ENCODE results near the gene EGFL7. TPM values are rescaled to one million over a fixed set of nuclear protein-coding genes. Genes with fewer than 3 reads are reported as not detected.

Gene EGFL7
- total and polyA plus RNA-seq, 10 donors: 132 to 522 (median 187) TPM

GRCh38 chr9:136689108-136689460 lies 26.4 kb downstream of the EGFL7 start:
- DNase-seq: no peak
- intact Hi-C loops (cut with DNase I; ENCODE audit: low total_unique reads): no loop called here
- peak overlapping the region in 2 of 8 donors; percentile 99 for H3K27ac ChIP-seq
- 69 to 81% (median 76%) methylated on average over 6 to 7 of the region's 7 CpGs for WGBS, 5 donors
- peaks cover 0 to 8% (median 0%) of the 10 kb centered on the region in 6 donors for H3K36me3 ChIP-seq
- peaks cover 0 to 6% (median 0%) of the 10 kb centered on the region in 7 donors for H3K27me3 ChIP-seq (replicated peaks in 1 of 7)
- no peak overlapping the region for H3K4me3 ChIP-seq
- peaks cover 20 to 60% (median 45%) of the 10 kb centered on the region in 6 donors for H3K4me1 ChIP-seq
- H3K9me3 ChIP-seq: no peaks in the 10 kb centered on the region
- no peak for TF ChIP-seq POLR2AphosphoS5 (IDR thresholded peaks at IDR 0.05)
- no peak for TF ChIP-seq CTCF (IDR thresholded peaks at IDR 0.05 in 8 of 11, conservative IDR thresholded peaks at IDR 0.05 in 3 of 11)
- TF ChIP-seq POLR2A (IDR thresholded peaks at IDR 0.05): no peak

GRCh38 chr9:136690104-136690805 lies 27.5 kb downstream of the EGFL7 start:
- Histone ChIP-seq H3K4me1 (peaks cover 19 to 57% (median 40%) of the 10 kb centered on the region in 6 donors), H3K36me3 (no peaks in the 10 kb centered on the region), H3K9me3 (no peaks in the 10 kb centered on the region), H3K27ac (no peak overlapping the region), H3K4me3 (no peak overlapping the region), H3K27me3 (replicated peaks in 1 of 7) (peaks cover 0 to 15% (median 0%) of the 10 kb centered on the region in 7 donors)
- 89 to 96% (median 90%) methylated on average over 9 to 25 of the region's 25 CpGs for WGBS, 5 donors
- DNase-seq: no peak
- intact Hi-C loops (cut with DNase I; ENCODE audit: low total_unique reads): no loop called here
- TF ChIP-seq CTCF (IDR thresholded peaks at IDR 0.05 in 8 of 11, conservative IDR thresholded peaks at IDR 0.05 in 3 of 11) (no peak), POLR2AphosphoS5 (IDR thresholded peaks at IDR 0.05) (no peak), POLR2A (IDR thresholded peaks at IDR 0.05) (no peak)

- Histone ChIP-seq H3K36me3 (no peaks in the 10 kb centered on the region), H3K4me3 (no peak overlapping the region), H3K27me3 (replicated peaks in 1 of 7) (peaks cover 0 to 21% (median 0%) of the 10 kb centered on the region in 7 donors), H3K4me1 (peaks cover 13 to 57% (median 36%) of the 10 kb centered on the region in 6 donors), H3K27ac (no peak overlapping the region), H3K9me3 (no peaks in the 10 kb centered on the region)
- WGBS, 5 donors: 86 to 97% (median 89%) methylated on average over 4 to 15 of the region's 15 CpGs
- intact Hi-C loops (cut with DNase I; ENCODE audit: low total_unique reads): no loop called here
- TF ChIP-seq POLR2AphosphoS5 (IDR thresholded peaks at IDR 0.05): no peak
- no peak for TF ChIP-seq POLR2A (IDR thresholded peaks at IDR 0.05)
- TF ChIP-seq CTCF (IDR thresholded peaks at IDR 0.05 in 8 of 11, conservative IDR thresholded peaks at IDR 0.05 in 3 of 11): no peak
- DNase-seq: no peak
Observed at GRCh38 chr9:136690806-136691261, 28.1 kb downstream of the EGFL7 start.

GRCh38 chr9:136691316-136692184 lies 28.8 kb downstream of the EGFL7 start:
- no peak overlapping the region for H3K4me3 ChIP-seq
- no peaks in the 10 kb centered on the region for H3K36me3 ChIP-seq
- TF ChIP-seq CTCF (IDR thresholded peaks at IDR 0.05 in 8 of 11, conservative IDR thresholded peaks at IDR 0.05 in 3 of 11) (no peak), POLR2A (IDR thresholded peaks at IDR 0.05) (no peak), POLR2AphosphoS5 (IDR thresholded peaks at IDR 0.05) (no peak)
- 88 to 94% (median 91%) methylated on average over 15 to 29 of the region's 29 CpGs for WGBS, 5 donors
- DNase-seq: no peak
- H3K9me3 ChIP-seq: no peaks in the 10 kb centered on the region
- H3K27me3 ChIP-seq (replicated peaks in 1 of 7): peaks cover 0 to 28% (median 0%) of the 10 kb centered on the region in 7 donors
- intact Hi-C loops (cut with DNase I; ENCODE audit: low total_unique reads): no loop called here
- peaks cover 7 to 57% (median 35%) of the 10 kb centered on the region in 6 donors for H3K4me1 ChIP-seq
- no peak overlapping the region for H3K27ac ChIP-seq
